ENCODE data around the gene TTC17. TPM values are rescaled to one million over a fixed set of nuclear protein-coding genes. Genes with fewer than 3 reads are reported as not detected.

TTC17 gene
- total RNA-seq, 1 donor from 2014 or later, result 79.8 TPM

GRCh38 chr11:43382614-43383013 is 23.9 kb downstream of the TTC17 start:
- Mint-ChIP-seq H3K9me3 (ENCODE audit: unreplicated experiment) (no peaks in the 10 kb centered on the region), H3K4me3 (ENCODE audit: unreplicated experiment) (no peak overlapping the region), H3K27me3 (ENCODE audit: unreplicated experiment) (no peaks in the 10 kb centered on the region), H3K27ac (ENCODE audit: unreplicated experiment) (no peak overlapping the region), H3K36me3 (ENCODE audit: low read depth, unreplicated experiment) (peaks cover 5% of the 10 kb centered on the region), H3K4me1 (ENCODE audit: unreplicated experiment) (peaks cover 5% of the 10 kb centered on the region)
- no peak for TF ChIP-seq CTCF (IDR thresholded peaks at IDR 0.05; ENCODE audit: unreplicated experiment)
- DNase-seq (ENCODE audit: low spot score), result no peak

- TF ChIP-seq CTCF (IDR thresholded peaks at IDR 0.05; ENCODE audit: unreplicated experiment), result no peak
- Mint-ChIP-seq H3K27ac (ENCODE audit: unreplicated experiment) (no peak overlapping the region), H3K4me3 (ENCODE audit: unreplicated experiment) (no peak overlapping the region), H3K36me3 (ENCODE audit: low read depth, unreplicated experiment) (peaks cover 9% of the 10 kb centered on the region), H3K4me1 (ENCODE audit: unreplicated experiment) (peaks cover 5% of the 10 kb centered on the region), H3K27me3 (ENCODE audit: unreplicated experiment) (no peaks in the 10 kb centered on the region), H3K9me3 (ENCODE audit: unreplicated experiment) (no peaks in the 10 kb centered on the region)
- no peak for DNase-seq (ENCODE audit: low spot score)
Observed at GRCh38 chr11:43384393-43384792, 25.7 kb downstream of the TTC17 start.

GRCh38 chr11:43392713-43393112 is 34.0 kb downstream of the TTC17 start:
- H3K36me3 Mint-ChIP-seq (ENCODE audit: low read depth, unreplicated experiment), result peaks cover 19% of the 10 kb centered on the region
- H3K27ac Mint-ChIP-seq (ENCODE audit: unreplicated experiment), result no peak overlapping the region
- H3K4me1 Mint-ChIP-seq (ENCODE audit: unreplicated experiment), result no peaks in the 10 kb centered on the region
- H3K9me3 Mint-ChIP-seq (ENCODE audit: unreplicated experiment), result no peaks in the 10 kb centered on the region
- no peak overlapping the region for H3K4me3 Mint-ChIP-seq (ENCODE audit: unreplicated experiment)
- H3K27me3 Mint-ChIP-seq (ENCODE audit: unreplicated experiment), result no peaks in the 10 kb centered on the region
- no peak for DNase-seq (ENCODE audit: low spot score)
- no peak for TF ChIP-seq CTCF (IDR thresholded peaks at IDR 0.05; ENCODE audit: unreplicated experiment)

- H3K27me3 Mint-ChIP-seq (ENCODE audit: unreplicated experiment), result no peaks in the 10 kb centered on the region
- no peak for DNase-seq (ENCODE audit: low spot score)
- H3K36me3 Mint-ChIP-seq (ENCODE audit: low read depth, unreplicated experiment), result peaks cover 26% of the 10 kb centered on the region
Observed at GRCh38 chr11:43393765-43394355, 35.1 kb downstream of the TTC17 start.

More at GRCh38 chr11:43393765-43394355, 35.1 kb downstream of the TTC17 start:
- Mint-ChIP-seq H3K9me3 (ENCODE audit: unreplicated experiment) (no peaks in the 10 kb centered on the region), H3K4me1 (ENCODE audit: unreplicated experiment) (no peaks in the 10 kb centered on the region), H3K27ac (ENCODE audit: unreplicated experiment) (no peak overlapping the region), H3K4me3 (ENCODE audit: unreplicated experiment) (no peak overlapping the region)
- no peak for TF ChIP-seq CTCF (IDR thresholded peaks at IDR 0.05; ENCODE audit: unreplicated experiment)

Data from endothelial cell (in vitro differentiated cells).